GM12891 (cell line): ENCODE results near the gene ZSCAN29.

Experiments
- POLR2A ChIP-seq: IDR thresholded peaks from 2 replicates; pipeline ENCODE4 v1.6.1; 2011; ENCODE audit warnings: low read depth, low read length, control low read depth
- POLR2AphosphoS5 ChIP-seq: IDR thresholded peaks from 2 replicates; pipeline ENCODE4 v1.6.1; 2011; ENCODE audit warnings: low read depth, low read length, control low read depth
- POU2F2 ChIP-seq: IDR thresholded peaks from 2 replicates; pipeline ENCODE4 v1.6.1; 2011; ENCODE audit warnings: low read depth, mild to moderate bottlenecking, control low read depth, low read length, moderate library complexity
- TAF1 ChIP-seq: IDR thresholded peaks from 2 replicates; pipeline ENCODE4 v1.6.1; 2011; ENCODE audit warnings: low read depth, low read length, control low read depth

- no peak for TF ChIP-seq POLR2AphosphoS5
- no peak for TF ChIP-seq POLR2A
- TF ChIP-seq TAF1: no peak
- TF ChIP-seq POU2F2: no peak
These were observed 40.1 kb downstream of the ZSCAN29 start for GRCh38 chr15:43330780-43331087.
